Stimulated activated CD8-positive, alpha-beta memory T cell treated with anti-CD3 and anti-CD28 coated beads, Interleukin-4, amount 100 ng/mL, for 1 hour (primary cell): ENCODE data around the gene LCA5.
"Not testable (repeated sequence)": the region's sequence is repeated elsewhere in the genome, so short reads cannot be mapped to it uniquely, and the experiment has no call there.

Experiments
- DNase-seq, 2 donors: peaks; one replicate each; pipeline ENCODE4 v3.0.0-alpha.2; 2020; ENCODE audit warnings: low read depth in 2 of 2, low spot score in 1 of 2

Gene LCA5

DNA sequence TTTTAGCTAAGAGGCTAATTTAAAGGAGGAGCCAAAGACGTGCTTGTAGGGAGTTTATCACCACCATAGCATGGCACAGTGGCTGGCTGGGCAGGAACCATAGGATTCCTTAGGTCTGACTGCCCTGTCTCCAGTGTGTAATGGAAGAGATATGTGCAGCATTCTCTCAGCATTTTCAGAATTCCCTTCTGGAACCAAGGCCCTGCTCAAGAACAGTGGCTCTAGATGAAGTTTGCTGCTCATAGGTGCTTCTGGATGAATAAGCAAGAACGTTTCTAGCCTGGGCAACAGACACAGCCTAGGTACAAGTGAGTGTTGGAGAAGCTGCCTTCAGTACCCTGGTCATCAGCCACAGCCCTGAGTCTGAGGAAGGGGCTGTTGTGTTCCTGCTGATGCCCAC, 69.1 kb downstream of the LCA5 start:
- DNase-seq, result no peak

DNA sequence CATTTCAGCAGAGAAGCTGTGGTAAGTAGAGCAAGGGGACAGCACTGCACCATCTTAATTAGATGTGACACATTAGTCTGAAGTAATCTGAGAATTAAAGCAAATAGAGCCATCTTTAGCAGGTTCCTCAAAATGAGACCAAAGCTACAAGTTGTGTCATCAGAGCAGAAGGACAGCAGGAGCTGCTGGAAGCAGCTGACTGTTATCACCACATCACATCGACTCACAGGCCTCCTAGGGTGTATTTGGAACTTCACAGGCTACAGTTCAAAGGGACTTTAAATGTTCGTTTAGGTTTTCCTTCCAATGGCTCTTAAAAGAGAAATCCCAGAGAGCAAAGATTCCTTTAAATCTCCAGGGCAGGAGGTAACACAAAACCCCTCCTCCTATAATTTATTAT, 69.5 kb downstream of the LCA5 start:
- no peak for DNase-seq

DNA sequence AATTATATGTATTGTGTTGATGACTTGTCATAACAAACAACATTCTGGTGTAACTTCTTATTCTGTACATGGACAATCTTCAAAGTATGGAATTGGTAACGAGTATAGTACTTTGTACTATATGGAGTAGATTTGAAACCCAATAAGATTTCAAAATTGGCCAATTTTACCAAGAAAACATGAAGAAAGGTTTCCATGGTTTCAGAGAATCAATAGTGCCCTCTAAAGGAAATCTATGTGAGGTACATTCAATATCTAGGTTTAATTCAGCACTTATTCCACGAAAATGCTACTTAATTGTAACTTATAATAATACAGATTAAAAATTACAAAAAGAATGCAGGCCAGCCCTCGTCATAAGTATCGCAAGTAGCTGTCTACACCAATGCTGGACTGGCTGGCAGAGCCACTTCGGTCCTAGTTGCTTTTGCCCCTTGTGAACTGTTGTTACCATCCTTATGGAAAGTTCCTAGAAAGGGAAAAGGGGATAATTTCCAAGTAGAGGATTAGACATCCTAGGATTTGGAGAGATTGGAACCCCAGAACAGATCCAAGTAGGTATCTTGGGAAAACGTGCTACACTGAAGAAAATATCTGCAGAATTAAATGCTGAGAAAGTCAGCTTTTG, 70.9 kb downstream of the LCA5 start:
- no peak for DNase-seq

DNA sequence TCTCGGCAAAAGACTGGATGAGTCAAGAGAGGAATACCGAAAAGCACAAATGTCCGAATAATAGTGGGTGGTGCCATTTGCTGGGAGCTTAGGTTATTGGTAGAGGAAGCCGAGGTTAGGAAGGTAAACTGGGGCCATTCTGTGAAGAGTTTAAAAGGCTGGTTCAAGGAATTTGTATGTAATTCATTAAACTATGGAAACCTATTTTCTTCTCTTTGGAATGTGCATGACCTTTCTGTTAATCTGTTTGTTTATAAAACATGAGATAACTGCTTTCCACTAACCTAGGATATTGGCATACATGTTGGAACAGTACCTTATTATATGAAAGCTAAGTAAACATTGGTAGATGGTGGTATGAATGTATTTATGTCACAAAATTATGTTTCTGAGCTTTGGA, 71.8 kb downstream of the LCA5 start:
- DNase-seq, result no peak

DNA sequence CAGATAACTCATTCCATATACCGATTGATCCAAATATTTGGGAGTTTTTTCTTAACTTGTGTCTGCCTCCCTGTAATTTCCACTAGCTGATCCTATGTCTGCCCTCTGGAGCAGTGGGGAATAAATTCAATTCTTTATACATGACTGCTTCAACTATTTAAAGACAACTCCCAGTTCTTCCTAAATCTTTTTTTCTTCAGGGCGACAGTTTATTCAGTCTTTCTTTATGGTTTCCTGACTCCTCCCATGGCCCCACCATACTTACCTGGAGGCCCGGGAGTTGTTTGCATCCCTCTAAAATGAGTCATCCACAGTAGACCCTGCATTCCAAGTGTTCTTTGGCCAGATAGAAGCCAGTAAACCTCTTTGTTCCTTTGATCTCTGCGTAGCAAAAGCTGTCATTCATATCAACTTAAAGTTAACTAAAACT, 73.6 kb downstream of the LCA5 start:
- no peak for DNase-seq

DNA sequence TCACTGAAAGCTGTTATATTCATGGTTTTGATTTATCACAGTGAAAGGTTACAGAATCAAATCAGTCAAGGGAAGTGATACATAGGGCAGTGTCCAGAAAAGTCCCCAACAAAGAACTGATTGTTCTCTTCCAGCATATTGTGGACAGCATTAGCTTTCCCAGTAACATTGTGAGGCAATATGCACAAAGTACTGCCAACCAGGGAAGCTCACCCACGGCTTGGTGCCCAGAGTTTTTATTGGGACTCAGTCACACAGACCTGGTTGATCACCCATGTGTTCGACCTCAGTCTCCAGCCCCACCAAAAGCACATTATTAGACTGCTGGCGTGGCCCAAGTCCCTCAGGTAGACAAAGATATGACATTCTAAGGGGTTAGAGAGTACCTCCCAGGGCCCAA, 76.0 kb downstream of the LCA5 start:
- DNase-seq, result no peak

DNA sequence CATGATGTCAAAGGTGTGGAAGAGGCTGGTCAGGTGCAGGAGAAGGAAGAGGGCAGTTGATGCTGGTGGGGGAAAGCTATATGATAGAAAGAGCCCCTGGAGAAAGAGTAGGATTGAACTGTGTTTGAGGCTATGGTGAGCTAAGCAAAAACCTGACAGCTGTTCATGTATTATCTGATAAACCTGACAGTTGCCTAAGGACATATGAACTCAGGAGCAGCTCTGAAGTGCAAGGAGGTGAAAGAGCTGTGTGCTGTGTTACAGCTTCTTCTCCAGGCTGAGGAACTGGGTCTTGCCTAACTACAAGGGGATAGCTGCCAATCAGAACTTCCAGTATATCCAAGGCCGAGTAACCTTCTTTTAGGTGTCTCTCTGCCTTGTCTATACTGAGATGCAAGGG, 81.8 kb downstream of the LCA5 start:
- DNase-seq, result no peak

DNA sequence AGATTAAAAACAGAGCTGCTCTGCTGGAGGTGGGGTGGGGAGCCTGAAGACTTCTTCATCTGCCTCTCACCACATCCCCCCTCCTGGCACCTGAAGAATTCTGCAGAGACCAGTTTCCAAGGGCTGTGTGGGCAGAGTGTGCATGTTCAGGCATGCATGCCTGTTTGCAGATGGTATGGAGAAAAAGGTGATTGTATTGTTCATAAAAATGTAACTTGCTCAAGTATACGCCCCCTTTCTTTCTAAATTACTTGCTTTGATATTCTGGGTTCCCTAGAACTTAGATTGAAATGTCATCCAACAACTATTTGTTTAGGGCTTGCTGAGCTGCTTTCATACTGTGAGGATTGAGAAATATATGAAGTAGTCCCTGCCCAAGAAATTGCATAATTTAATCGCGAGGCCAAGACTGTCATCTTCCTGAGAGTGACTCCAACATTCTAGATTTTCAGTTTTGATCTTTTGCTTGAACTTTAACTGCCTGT, 83.6 kb downstream of the LCA5 start:
- DNase-seq, result no peak

DNA sequence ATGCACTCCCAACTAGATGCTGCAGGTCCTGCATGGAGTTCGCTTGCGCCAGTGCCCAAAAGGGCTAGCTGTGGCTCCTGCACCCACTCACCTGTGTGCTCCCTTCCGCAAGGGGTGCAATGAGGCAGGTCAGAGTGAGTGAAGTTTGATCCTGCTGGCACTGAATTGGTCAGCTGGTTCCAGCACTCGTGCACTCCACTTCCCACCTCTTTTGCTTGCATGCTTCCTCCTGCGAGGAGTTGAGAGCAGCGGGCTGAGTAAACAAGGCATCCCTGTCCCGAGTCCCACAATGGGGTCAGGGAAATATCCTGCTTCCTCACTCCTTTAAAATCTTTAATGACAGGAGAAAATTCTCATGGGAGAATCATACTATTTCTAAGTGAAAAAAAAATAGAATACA, 86.2 kb downstream of the LCA5 start:
- DNase-seq, result no peak

DNA sequence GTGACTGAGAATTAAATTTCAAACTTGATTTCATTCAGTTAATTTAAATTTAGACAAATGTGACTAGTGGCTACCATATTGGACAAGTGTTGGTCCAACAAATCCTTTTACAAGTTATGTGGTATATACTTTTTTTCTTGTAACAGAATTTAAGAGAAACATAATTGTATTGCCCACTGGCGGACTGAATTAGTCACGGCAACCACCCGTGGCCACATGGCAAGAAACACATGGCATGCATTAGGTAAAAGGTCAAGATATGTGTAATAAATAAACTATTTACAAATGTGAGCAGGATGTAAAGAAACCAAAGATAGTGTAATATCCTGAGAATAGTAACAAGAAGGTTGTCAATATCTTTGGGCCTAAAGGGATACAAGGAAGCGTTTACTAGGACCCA, 91.2 kb downstream of the LCA5 start:
- DNase-seq, result no peak

DNA sequence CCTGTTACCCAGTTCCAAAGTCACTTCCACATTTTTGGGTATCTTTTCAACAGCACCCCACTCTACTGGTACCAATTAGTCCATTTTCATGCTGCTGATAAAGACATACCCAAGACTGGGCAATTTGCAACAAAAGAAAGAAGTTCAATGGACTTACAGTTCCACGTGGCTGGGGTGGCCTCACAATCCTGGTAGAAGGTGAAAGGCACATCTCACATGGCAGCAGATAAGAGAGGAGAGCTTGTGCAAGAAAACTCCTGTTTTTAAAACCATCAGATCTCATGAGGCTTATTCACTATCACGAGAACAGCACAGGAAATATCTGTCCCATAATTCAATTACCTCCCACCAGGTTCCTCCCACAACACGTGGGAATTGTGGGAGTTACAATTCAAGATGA, 93.4 kb downstream of the LCA5 start:
- DNase-seq, result not testable (repeated sequence)

DNA sequence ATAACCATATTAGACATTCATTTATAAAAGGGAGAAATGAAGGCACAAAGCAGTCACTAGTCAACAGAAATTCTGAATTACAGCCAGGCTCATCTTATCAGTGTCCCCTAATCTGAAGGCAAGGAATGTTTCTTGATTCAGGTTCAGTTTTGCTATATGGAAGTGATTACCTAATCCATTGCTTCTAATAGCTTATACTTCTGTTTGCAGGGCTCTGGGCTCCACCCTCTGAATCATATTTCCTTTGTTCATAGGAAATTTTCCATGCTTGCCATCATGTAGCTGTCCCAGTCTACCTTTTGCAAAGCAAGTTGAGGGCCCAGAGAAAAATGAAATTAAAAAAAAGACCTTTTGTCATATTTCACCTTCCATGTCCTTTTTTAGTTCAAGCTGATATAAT, 96.0 kb downstream of the LCA5 start:
- no peak for DNase-seq

DNA sequence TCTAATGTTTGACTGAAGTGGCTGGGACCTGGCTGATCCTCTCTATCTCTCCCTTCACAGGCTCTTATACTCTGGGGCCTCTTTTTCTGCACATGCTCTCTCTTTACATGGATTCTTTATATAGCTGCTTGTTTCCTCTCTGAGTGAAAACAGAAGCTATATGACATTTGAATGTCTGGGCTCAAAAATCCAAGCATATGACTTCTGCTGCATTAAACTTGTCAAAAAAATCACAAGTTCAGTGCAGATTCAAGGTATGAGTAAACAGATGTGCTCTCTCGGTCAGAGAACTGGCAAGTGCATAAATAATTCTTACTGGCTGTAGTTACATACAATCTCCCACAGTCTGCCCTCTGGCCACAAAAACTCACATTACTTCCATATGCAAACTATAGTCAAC, 96.6 kb downstream of the LCA5 start:
- DNase-seq, result no peak

DNA sequence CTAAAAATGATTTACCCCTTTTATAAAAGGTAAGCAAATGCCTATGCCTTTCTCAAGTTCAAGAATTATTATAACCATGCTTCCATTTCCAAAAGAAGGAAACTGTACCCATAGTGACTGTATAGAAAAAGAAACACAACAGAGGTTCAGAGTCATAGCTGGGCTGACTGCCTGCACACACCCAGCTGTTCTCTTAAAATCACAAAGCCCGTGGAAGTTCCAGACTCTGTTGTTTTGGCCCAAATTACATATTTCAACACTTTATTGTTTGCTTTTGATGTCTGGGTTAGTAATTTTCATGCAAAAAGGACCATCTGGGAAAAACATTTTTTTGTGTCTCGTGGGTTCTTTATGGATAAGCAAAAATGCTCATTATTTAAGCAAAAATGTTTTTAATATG, 99.2 kb downstream of the LCA5 start:
- DNase-seq, result no peak

DNA sequence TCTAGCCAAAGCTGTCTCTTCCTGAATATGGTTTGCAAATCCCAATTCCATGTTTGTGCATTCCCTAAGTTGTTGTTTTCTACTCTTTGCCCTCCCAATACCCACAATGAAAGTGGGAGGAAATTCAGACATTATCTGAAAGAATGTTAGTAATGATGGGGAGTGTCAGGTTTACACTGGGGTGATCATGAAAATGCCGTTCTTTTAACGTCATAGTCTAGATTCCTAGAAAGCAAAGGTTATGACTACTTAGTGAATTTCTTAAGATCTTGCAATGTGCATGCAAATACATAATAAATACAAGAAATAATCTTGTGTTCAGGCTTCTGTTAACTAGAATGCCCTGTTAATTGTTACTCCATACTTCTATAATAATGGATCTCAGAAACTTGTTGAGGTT, 101.0 kb downstream of the LCA5 start:
- DNase-seq, result no peak

DNA sequence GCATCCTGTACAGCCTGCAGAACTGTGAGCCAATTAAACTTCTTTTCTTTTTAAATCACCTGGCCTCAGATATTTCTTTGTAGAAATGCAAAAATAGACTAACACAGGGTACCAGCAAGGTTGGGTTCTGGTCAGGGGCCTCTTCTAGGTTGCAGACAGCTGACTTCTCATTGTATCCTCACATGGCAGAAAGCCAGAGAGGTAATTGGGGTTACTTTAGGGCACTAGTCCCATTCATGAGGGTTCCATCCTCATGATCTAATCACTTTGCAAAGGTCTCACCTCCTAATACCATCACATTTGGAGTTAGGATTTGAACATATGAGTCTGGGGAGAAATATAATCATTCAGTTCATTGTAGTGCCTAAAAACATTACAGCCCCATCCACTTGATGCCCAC, 101.5 kb downstream of the LCA5 start:
- DNase-seq, result no peak
